HL-60 (cell line): ENCODE measurements around the gene BMP2K.

Experiments used
- DNase-seq, 2 experiments: peaks; one replicate each; pipeline ENCODE4 v3.0.0-alpha.2; 2010 to 2020; ENCODE audit warnings: low read depth in 1 of 2, low spot score in 1 of 2
- H3K27ac ChIP-seq: fragments of 250-450 bp; sonication (Bioruptor Pico); replicated peaks from 2 replicates; pipeline ENCODE4 v1.5.1; 2020; ENCODE audit warnings: mild to moderate bottlenecking, moderate library complexity
- H3K27me3 ChIP-seq: fragments of 250-450 bp; sonication (Bioruptor Pico); 2 replicates; pipeline ENCODE4 v1.5.1; 2021; ENCODE audit warnings: mild to moderate bottlenecking, moderate library complexity; ENCODE audit not compliant: insufficient read depth, poor library complexity, severe bottlenecking
- H3K4me3 ChIP-seq: replicated peaks from 2 replicates; pipeline ENCODE4 v1.5.1; 2011; ENCODE audit warnings: mild to moderate bottlenecking, control low read depth, low read length; ENCODE audit not compliant: insufficient read depth
- GABPA ChIP-seq: IDR thresholded peaks from 2 replicates; pipeline ENCODE4 v1.6.1; 2012; ENCODE audit warnings: low read depth
- POLR2AphosphoS5 ChIP-seq: IDR thresholded peaks from 2 replicates; pipeline ENCODE4 v1.6.1; 2012; ENCODE audit warnings: low read depth
- REST ChIP-seq: IDR thresholded peaks from 2 replicates; pipeline ENCODE4 v1.6.1; 2012; ENCODE audit warnings: low read depth; ENCODE audit not compliant: insufficient replicate concordance
- SPI1 ChIP-seq: IDR thresholded peaks from 2 replicates; pipeline ENCODE4 v1.6.1; 2012; ENCODE audit warnings: low read depth, mild to moderate bottlenecking, borderline replicate concordance
- TF ChIP-seq, protein P1 (sequence below): IDR thresholded peaks from one replicate; pipeline ENCODE4 v1.5.1; 2011; ENCODE audit warnings: low read length, control low read depth, inconsistent platforms; ENCODE audit not compliant: insufficient read depth

Gene BMP2K

GRCh38 chr4:78742300-78742699 lies 33.9 kb upstream of the BMP2K start:
- Histone ChIP-seq H3K4me3 (no peak overlapping the region), H3K27me3 (no peaks in the 10 kb centered on the region), H3K27ac (no peak overlapping the region)
- DNase-seq: no peak
- TF ChIP-seq, protein P1, sequence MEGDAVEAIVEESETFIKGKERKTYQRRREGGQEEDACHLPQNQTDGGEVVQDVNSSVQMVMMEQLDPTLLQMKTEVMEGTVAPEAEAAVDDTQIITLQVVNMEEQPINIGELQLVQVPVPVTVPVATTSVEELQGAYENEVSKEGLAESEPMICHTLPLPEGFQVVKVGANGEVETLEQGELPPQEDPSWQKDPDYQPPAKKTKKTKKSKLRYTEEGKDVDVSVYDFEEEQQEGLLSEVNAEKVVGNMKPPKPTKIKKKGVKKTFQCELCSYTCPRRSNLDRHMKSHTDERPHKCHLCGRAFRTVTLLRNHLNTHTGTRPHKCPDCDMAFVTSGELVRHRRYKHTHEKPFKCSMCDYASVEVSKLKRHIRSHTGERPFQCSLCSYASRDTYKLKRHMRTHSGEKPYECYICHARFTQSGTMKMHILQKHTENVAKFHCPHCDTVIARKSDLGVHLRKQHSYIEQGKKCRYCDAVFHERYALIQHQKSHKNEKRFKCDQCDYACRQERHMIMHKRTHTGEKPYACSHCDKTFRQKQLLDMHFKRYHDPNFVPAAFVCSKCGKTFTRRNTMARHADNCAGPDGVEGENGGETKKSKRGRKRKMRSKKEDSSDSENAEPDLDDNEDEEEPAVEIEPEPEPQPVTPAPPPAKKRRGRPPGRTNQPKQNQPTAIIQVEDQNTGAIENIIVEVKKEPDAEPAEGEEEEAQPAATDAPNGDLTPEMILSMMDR: no peak
- TF ChIP-seq GABPA (no peak), REST (no peak), POLR2AphosphoS5 (no peak), SPI1 (no peak)

DNA sequence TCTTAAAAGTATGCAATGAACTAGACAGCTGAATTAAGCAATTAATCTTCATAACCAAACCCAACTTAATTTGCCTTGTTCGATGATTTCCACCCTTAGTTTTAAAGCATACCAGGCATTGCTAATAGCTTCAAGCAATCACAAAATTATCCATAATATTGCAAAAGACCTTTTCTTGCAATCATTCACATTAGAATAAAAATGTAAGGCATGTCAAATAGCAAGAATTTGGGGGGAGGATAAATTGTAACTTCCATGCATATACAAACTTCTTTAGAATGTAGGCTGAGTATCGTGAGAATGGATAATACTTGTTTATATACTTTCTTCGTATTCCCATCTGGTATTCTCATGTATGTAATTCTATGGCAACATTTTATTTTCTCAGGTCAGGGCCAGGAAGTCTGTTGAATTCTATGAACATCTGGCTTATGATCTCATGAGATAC lies 28.7 kb upstream of the BMP2K start:
- TF ChIP-seq SPI1: no peak
- no peak for TF ChIP-seq REST
- TF ChIP-seq, protein P1: no peak
- TF ChIP-seq GABPA: no peak
- TF ChIP-seq POLR2AphosphoS5: no peak
- Histone ChIP-seq H3K27me3 (no peaks in the 10 kb centered on the region), H3K27ac (no peak overlapping the region), H3K4me3 (no peak overlapping the region)
- DNase-seq: no peak

DNA sequence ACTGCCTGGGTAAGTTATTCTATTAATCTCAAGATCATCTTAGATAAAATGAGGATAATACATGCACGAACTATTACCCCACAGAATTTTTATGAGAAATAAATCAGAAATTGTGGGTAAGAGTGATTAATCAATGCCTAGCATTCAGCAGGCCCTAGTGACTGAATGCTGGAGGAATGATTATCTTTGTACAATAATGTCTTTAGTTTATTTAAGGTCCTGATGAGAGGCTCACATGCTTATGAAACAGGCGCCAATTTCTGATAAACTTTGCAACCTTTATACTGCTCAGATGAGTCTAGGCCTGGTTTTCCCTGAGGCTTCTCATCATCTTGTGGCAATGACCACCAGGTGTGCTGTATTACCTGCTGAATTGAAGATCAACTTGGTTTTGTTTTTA lies 27.8 kb upstream of the BMP2K start:
- no peaks in the 10 kb centered on the region for H3K27me3 ChIP-seq
- TF ChIP-seq GABPA (no peak), POLR2AphosphoS5 (no peak), SPI1 (no peak), REST (no peak)
- TF ChIP-seq, protein P1: no peak
- no peak overlapping the region for H3K4me3 ChIP-seq
- no peak for DNase-seq
- H3K27ac ChIP-seq: no peak overlapping the region
